T-cell (primary cell): ENCODE measurements around the gene CMTM6. TPM values are rescaled to one million over a fixed set of nuclear protein-coding genes. Genes with fewer than 3 reads are reported as not detected.

Experiments
- ATAC-seq, 4 experiments: fragments of 200-7000 bp in 3 of 4; fragments of 150-1000 bp in 1 of 4; cut with Tn5 transposase; replicated peaks in 1 of 4; 1 replicate in 3 of 4; 2 replicates in 1 of 4; pipeline ENCODE4 v1.10.0; 2021; ENCODE audit warnings: moderate library complexity in 3 of 4, mild to moderate bottlenecking in 2 of 4, moderate number of reproducible peaks in 1 of 4
- CTCF ChIA-PET, 2 donors: fragments of 300-600 bp; sonication (Branson Sonifier 250); formaldehyde crosslinking; loops; one replicate each; lab custom pipeline; 2022; ENCODE audit warnings: antibody characterized with exemption in 2 of 2; lab: Charles Lee
- POLR2A ChIA-PET, 2 donors: fragments of 300-600 bp; sonication (Branson Sonifier 250); formaldehyde crosslinking; loops; one replicate each; lab custom pipeline; 2022; ENCODE audit warnings: antibody characterized with exemption in 2 of 2; lab: Charles Lee
- DNase-seq, 35 experiments: peaks; one replicate each; pipeline versions ENCODE4 v3.0.0 to v3.0.0-alpha.2; 2013 to 2023
- H3K27ac ChIP-seq: one replicate; pipeline ENCODE4 v1.5.1; 2013; ENCODE audit warnings: low read length
- H3K27me3 ChIP-seq, 2 experiments: replicated peaks in 1 of 2; 1 replicate in 1 of 2; 2 replicates in 1 of 2; pipeline versions ENCODE4 v1.6.1 to v1.7.0; 2013; ENCODE audit warnings: low read length in 1 of 2, mixed read lengths in 1 of 2; ENCODE audit not compliant: control insufficient read depth in 2 of 2, insufficient read depth in 2 of 2; ENCODE audit errors: extremely low read depth in 1 of 2
- H3K36me3 ChIP-seq, 2 donors: 1 replicate in 1 of 2; 2 replicates in 1 of 2; pipeline versions ENCODE4 v1.6.1 to v1.7.0; 2013; ENCODE audit warnings: low read length in 1 of 2; ENCODE audit not compliant: control insufficient read depth in 2 of 2, insufficient read depth in 1 of 2; ENCODE audit errors: extremely low read depth in 1 of 2
- H3K4me1 ChIP-seq, 2 experiments: 1 replicate in 1 of 2; 2 replicates in 1 of 2; pipeline versions ENCODE4 v1.6.1 to v1.7.0; 2013; ENCODE audit warnings: low read length in 2 of 2, mixed read lengths in 1 of 2; ENCODE audit not compliant: insufficient read depth in 2 of 2, control insufficient read depth in 1 of 2; ENCODE audit errors: extremely low read depth in 1 of 2
- H3K4me3 ChIP-seq, 2 donors: 1 replicate in 1 of 2; 2 replicates in 1 of 2; pipeline versions ENCODE4 v1.5.1 to v1.7.0; 2013; ENCODE audit warnings: mild to moderate bottlenecking in 2 of 2, low read length in 1 of 2, moderate library complexity in 1 of 2; ENCODE audit not compliant: control insufficient read depth in 1 of 2; ENCODE audit errors: extremely low read depth in 1 of 2
- H3K9me3 ChIP-seq: 2 replicates; pipeline ENCODE4 v1.7.0; 2013
- H3K27ac Mint-ChIP-seq, 2 donors: one replicate each; pipeline ENCODE4 v1.8.0; 2020 to 2021; ENCODE audit warnings: mild to moderate bottlenecking in 2 of 2, mixed read lengths in 2 of 2
- H3K27me3 Mint-ChIP-seq, 2 donors: one replicate each; pipeline ENCODE4 v1.8.0; 2021 to 2022; ENCODE audit warnings: mixed read lengths in 2 of 2
- H3K36me3 Mint-ChIP-seq: one replicate; pipeline ENCODE4 v1.8.0; 2021; ENCODE audit warnings: mixed read lengths
- H3K4me1 Mint-ChIP-seq, 3 donors: one replicate each; pipeline ENCODE4 v1.8.0; 2020 to 2022; ENCODE audit warnings: mixed read lengths in 3 of 3, mild to moderate bottlenecking in 1 of 3
- H3K4me3 Mint-ChIP-seq, 3 donors: one replicate each; pipeline ENCODE4 v1.8.0; 2020 to 2022; ENCODE audit warnings: mild to moderate bottlenecking in 3 of 3, mixed read lengths in 3 of 3, moderate library complexity in 3 of 3
- H3K9me3 Mint-ChIP-seq, 3 donors: one replicate each; pipeline ENCODE4 v1.8.0; 2020 to 2022; ENCODE audit warnings: mixed read lengths in 3 of 3
- WGBS: methylation state at CpG from one replicate; pipeline ENCODE4 v1.1.5; 2013; ENCODE audit warnings: missing lambda C conversion rate; ENCODE audit not compliant: insufficient coverage; 5-methylcytosine and 5-hydroxymethylcytosine counted together
- total RNA-seq, 35 experiments: library from RNA in 6 of 35; stranded (reverse) in 6 of 35; fragments of 120-200 nt in 1 of 35; gene quantifications; one replicate each; pipeline versions ENCODE4 v1.2.1 to v1.2.4 and lab custom pipeline; 2013 to 2026

The CMTM6 gene
- total RNA-seq, 5 donors from 2014 or later (not counting 1 experiment from before 2014, with no cell fraction given): 34.8 to 47.6 (median 40.4) TPM

- peaks cover 26% of the 10 kb centered on the region for H3K36me3 Mint-ChIP-seq
- H3K9me3 ChIP-seq: no peaks in the 10 kb centered on the region
- peaks cover 76 to 88% (median 83%) of the 10 kb centered on the region in 3 donors for H3K4me1 Mint-ChIP-seq
- WGBS: 37% methylated on average over 5 of the region's 10 CpGs
- ChIA-PET POLR2A (interaction anchor here in 1 of 2 donors (0.7 to 1.1 kb wide), 3 partner anchors 9 to 22 kb away, joined by 3 to 4 read pairs (median 4); no protein-coding TSS in a partner anchor), CTCF (interaction anchor here (0.7 to 1.5 kb wide), 2 partner anchors 15 to 29 kb away, joined by 3 to 4 read pairs; no protein-coding TSS in a partner anchor)
- no peaks in the 10 kb centered on the region for H3K27me3 ChIP-seq
- peak overlapping the region; percentile 96 to 97 for H3K27ac Mint-ChIP-seq
- H3K4me1 ChIP-seq: peaks cover 17 to 66% of the 10 kb centered on the region in 2 experiments
- no peaks in the 10 kb centered on the region for H3K9me3 Mint-ChIP-seq
- H3K27me3 Mint-ChIP-seq: no peaks in the 10 kb centered on the region
- H3K4me3 ChIP-seq: no peak overlapping the region
- DNase-seq (no peak), ATAC-seq (peak; percentile 21 to 59 (median 47))
- peak overlapping the region; percentile 38 for H3K27ac ChIP-seq
- H3K4me3 Mint-ChIP-seq: peak overlapping the region; percentile 51 to 59 (median 53)
- H3K36me3 ChIP-seq: peaks cover 5 to 8% of the 10 kb centered on the region in 2 donors
Measured at GRCh38 chr3:32438596-32439344, 63.9 kb downstream of the CMTM6 start.

DNA sequence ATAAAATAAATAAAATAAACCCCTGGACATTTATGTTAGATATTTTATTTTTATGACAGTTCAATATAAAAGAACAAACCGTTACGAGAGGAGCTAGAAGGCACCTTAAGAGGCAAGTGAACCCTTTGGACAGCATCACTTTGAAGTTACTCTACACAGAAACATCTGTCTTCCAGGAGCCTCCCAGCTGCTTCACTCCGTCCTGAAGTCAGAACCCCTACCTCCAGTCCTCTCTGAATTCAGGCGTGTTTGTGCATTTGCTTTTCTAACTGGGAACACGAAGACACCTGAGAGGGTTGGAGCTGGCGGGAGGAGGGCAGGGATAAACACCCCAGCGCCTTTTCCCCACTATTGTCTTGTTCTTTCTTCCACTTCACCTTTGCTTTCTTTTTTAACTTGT lies 64.8 kb downstream of the CMTM6 start:
- Mint-ChIP-seq H3K36me3 (peaks cover 19% of the 10 kb centered on the region), H3K4me3 (peak overlapping the region in 1 of 3 donors; percentile 33), H3K4me1 (peaks cover 75 to 88% (median 83%) of the 10 kb centered on the region in 3 donors), H3K27ac (peak overlapping the region; percentile 96 to 97), H3K9me3 (no peaks in the 10 kb centered on the region), H3K27me3 (no peaks in the 10 kb centered on the region)
- Histone ChIP-seq H3K9me3 (no peaks in the 10 kb centered on the region), H3K4me1 (peaks cover 23 to 75% of the 10 kb centered on the region in 2 experiments), H3K27me3 (no peaks in the 10 kb centered on the region), H3K36me3 (peaks cover 5 to 8% of the 10 kb centered on the region in 2 donors), H3K4me3 (no peak overlapping the region), H3K27ac (no peak overlapping the region)
- POLR2A ChIA-PET: interaction anchor here in 1 of 2 donors (0.7 kb wide), 1 partner anchor 28 kb away, joined by 3 read pairs; no protein-coding TSS in a partner anchor
- DNase-seq: no peak
- CTCF ChIA-PET: interaction anchor here in 1 of 2 donors (1.5 kb wide), 1 partner anchor 29 kb away, joined by 4 read pairs; no protein-coding TSS in a partner anchor
- 83% methylated on average over 1 of the region's 7 CpGs for WGBS
- ATAC-seq: no peak

DNA sequence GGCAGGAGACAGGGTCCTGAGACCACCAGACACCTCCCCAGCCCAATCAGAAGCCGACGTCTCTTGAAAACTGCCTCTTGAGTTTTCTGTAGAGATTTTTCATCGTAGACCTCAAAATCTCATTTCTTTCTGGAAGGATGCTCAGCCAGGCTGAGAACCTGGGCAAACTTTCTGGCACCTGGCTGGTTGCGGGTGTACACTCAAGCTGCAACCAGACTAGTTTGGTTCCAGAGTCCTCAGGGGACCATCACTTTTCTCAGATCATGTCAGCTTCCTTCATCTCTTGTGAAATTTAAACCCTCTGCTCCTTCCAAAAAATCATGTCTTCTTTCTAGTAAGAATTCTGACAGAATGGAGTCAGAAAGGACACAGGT lies 65.8 kb downstream of the CMTM6 start:
- WGBS: 83% methylated on average over 2 of the region's 4 CpGs
- no peaks in the 10 kb centered on the region for H3K9me3 Mint-ChIP-seq
- no peak for DNase-seq
- Histone ChIP-seq H3K4me3 (no peak overlapping the region), H3K36me3 (peaks cover 0 to 6% of the 10 kb centered on the region in 2 donors), H3K9me3 (no peaks in the 10 kb centered on the region), H3K27me3 (no peaks in the 10 kb centered on the region), H3K4me1 (peaks cover 32 to 86% of the 10 kb centered on the region in 2 experiments), H3K27ac (peak overlapping the region; percentile 22)
- ATAC-seq: no peak
- H3K4me3 Mint-ChIP-seq: peak overlapping the region in 1 of 3 donors; percentile 14
- H3K36me3 Mint-ChIP-seq: peaks cover 10% of the 10 kb centered on the region
- POLR2A ChIA-PET: no interaction called here
- CTCF ChIA-PET: interaction anchor here in 1 of 2 donors (1.6 kb wide), 1 partner anchor 23 kb away, joined by 6 read pairs; no protein-coding TSS in a partner anchor
- peaks cover 75 to 91% (median 86%) of the 10 kb centered on the region in 3 donors for H3K4me1 Mint-ChIP-seq
- H3K27ac Mint-ChIP-seq: peak overlapping the region; percentile 89 to 92
- H3K27me3 Mint-ChIP-seq: no peaks in the 10 kb centered on the region

GRCh38 chr3:32435911-32436815 lies 66.5 kb downstream of the CMTM6 start:
- no peaks in the 10 kb centered on the region for H3K9me3 Mint-ChIP-seq
- ChIA-PET CTCF (interaction anchor here in 1 of 2 donors (1.6 kb wide), 1 partner anchor 24 kb away, joined by 6 read pairs; no protein-coding TSS in a partner anchor), POLR2A (interaction anchor here in 1 of 2 donors (0.6 kb wide), 1 partner anchor 45 kb away, joined by 3 read pairs; no protein-coding TSS in a partner anchor)
- H3K27ac Mint-ChIP-seq: peak overlapping the region; percentile 89 to 92
- H3K4me3 ChIP-seq: no peak overlapping the region
- H3K9me3 ChIP-seq: no peaks in the 10 kb centered on the region
- peaks cover 75 to 91% (median 86%) of the 10 kb centered on the region in 3 donors for H3K4me1 Mint-ChIP-seq
- H3K27me3 ChIP-seq: no peaks in the 10 kb centered on the region
- H3K36me3 Mint-ChIP-seq: peaks cover 5% of the 10 kb centered on the region
- DNase-seq: peak in 1 of 35 experiments; percentile 61
- H3K4me3 Mint-ChIP-seq: peak overlapping the region in 1 of 3 donors; percentile 14
- peaks cover 38 to 86% of the 10 kb centered on the region in 2 experiments for H3K4me1 ChIP-seq
- peak overlapping the region; percentile 22 for H3K27ac ChIP-seq
- peak in 1 of 4 experiments; percentile 51 for ATAC-seq
- H3K36me3 ChIP-seq: peaks cover 0 to 3% of the 10 kb centered on the region in 2 donors
- H3K27me3 Mint-ChIP-seq: no peaks in the 10 kb centered on the region
- 67% methylated on average over 1 of the region's 4 CpGs for WGBS

GRCh38 chr3:32434206-32434605 lies 68.4 kb downstream of the CMTM6 start:
- Mint-ChIP-seq H3K27me3 (no peaks in the 10 kb centered on the region), H3K27ac (peak overlapping the region in 1 of 2 donors; percentile 100)
- POLR2A ChIA-PET: interaction anchor here (0.6 to 1.8 kb wide), 6 partner anchors 10 to 836 kb away, joined by 3 to 14 read pairs (median 4); no protein-coding TSS in a partner anchor

More at GRCh38 chr3:32434206-32434605, 68.4 kb downstream of the CMTM6 start:
- ATAC-seq (no peak), DNase-seq (no peak)
- H3K9me3 Mint-ChIP-seq: no peaks in the 10 kb centered on the region
- no CpG with 5 or more reads among the region's 4 CpGs for WGBS
- H3K36me3 ChIP-seq: no peaks in the 10 kb centered on the region
- H3K4me3 Mint-ChIP-seq: no peak overlapping the region
- H3K36me3 Mint-ChIP-seq: peaks cover 10% of the 10 kb centered on the region
- H3K27ac ChIP-seq: peak overlapping the region; percentile 96
- CTCF ChIA-PET: interaction anchor here (0.7 to 2.1 kb wide), 4 partner anchors 10 to 1818 kb away, joined by 3 to 7 read pairs (median 5); no protein-coding TSS in a partner anchor
- peaks cover 47 to 84% of the 10 kb centered on the region in 2 experiments for H3K4me1 ChIP-seq
- no peak overlapping the region for H3K4me3 ChIP-seq
- peaks cover 82 to 91% (median 84%) of the 10 kb centered on the region in 3 donors for H3K4me1 Mint-ChIP-seq
- no peaks in the 10 kb centered on the region for H3K27me3 ChIP-seq
- H3K9me3 ChIP-seq: no peaks in the 10 kb centered on the region
